ENCODE measurements around the gene CDKAL1.

CDKAL1 gene

GRCh38 chr6:20791074-20791473 lies 256.8 kb downstream of the CDKAL1 start:
- Histone ChIP-seq H3K4me2 (ENCODE audit: low read depth, low read length, poor library complexity, severe bottlenecking) (no peak overlapping the region), H3K4me3 (ENCODE audit: low read length, poor library complexity, severe bottlenecking) (no peak overlapping the region), H3K79me2 (ENCODE audit: insufficient read depth, low read length) (peaks cover 8% of the 10 kb centered on the region), H3K27me3 (ENCODE audit: insufficient read depth, low read length, poor library complexity, severe bottlenecking) (no peaks in the 10 kb centered on the region), H3K36me3 (ENCODE audit: insufficient read depth, low read length) (peaks cover 11% of the 10 kb centered on the region; the same call in 1 of the 2 replicates), H3K9me3 (ENCODE audit: insufficient read depth, low read depth, low read length) (no peaks in the 10 kb centered on the region), H3F3A (ENCODE audit: low read depth) (no peaks in the 10 kb centered on the region), H3K4me1 (ENCODE audit: insufficient read depth, low read length, poor library complexity, severe bottlenecking) (peaks cover 19% of the 10 kb centered on the region), H3K9me2 (replicated peaks; ENCODE audit: low read depth, low read length) (no peaks in the 10 kb centered on the region), H2AFZ (ENCODE audit: low read length) (no peak overlapping the region), H4K20me1 (ENCODE audit: insufficient read depth, low read length, poor library complexity, severe bottlenecking) (no peaks in the 10 kb centered on the region), H3K9ac (ENCODE audit: low read depth, low read length, poor library complexity, severe bottlenecking) (no peak overlapping the region)
- TF ChIP-seq, protein P1, sequence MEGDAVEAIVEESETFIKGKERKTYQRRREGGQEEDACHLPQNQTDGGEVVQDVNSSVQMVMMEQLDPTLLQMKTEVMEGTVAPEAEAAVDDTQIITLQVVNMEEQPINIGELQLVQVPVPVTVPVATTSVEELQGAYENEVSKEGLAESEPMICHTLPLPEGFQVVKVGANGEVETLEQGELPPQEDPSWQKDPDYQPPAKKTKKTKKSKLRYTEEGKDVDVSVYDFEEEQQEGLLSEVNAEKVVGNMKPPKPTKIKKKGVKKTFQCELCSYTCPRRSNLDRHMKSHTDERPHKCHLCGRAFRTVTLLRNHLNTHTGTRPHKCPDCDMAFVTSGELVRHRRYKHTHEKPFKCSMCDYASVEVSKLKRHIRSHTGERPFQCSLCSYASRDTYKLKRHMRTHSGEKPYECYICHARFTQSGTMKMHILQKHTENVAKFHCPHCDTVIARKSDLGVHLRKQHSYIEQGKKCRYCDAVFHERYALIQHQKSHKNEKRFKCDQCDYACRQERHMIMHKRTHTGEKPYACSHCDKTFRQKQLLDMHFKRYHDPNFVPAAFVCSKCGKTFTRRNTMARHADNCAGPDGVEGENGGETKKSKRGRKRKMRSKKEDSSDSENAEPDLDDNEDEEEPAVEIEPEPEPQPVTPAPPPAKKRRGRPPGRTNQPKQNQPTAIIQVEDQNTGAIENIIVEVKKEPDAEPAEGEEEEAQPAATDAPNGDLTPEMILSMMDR (conservative IDR thresholded peaks at IDR 0.05; ENCODE audit: low read length): no peak
- no peak for TF ChIP-seq EZH2phosphoT487 (IDR thresholded peaks at IDR 0.05; ENCODE audit: borderline replicate concordance)

DNA sequence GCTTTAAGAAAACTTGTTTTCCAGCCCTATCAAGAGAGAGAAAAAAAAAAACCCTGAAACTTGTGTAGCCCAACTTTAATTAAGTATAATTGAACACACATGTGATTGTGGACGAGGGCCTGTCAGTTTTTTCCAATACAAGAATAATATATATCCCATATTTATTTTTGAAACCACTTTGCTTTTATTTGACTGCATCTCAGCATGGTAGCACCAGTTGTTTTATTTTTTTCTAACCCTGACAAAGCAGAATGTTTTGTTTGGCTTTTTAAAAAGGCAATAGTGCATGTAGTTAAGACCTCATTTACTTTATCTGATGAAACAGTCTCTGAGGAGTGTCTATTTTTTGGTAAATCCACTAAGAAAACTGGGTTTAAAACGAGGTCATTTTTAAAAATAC lies 257.7 kb downstream of the CDKAL1 start:
- peak overlapping the region; percentile 8 for H3K4me2 ChIP-seq (ENCODE audit: low read depth, low read length, poor library complexity, severe bottlenecking)
- H3K4me1 ChIP-seq (ENCODE audit: insufficient read depth, low read length, poor library complexity, severe bottlenecking): peaks cover 19% of the 10 kb centered on the region
- H3K9me3 ChIP-seq (ENCODE audit: insufficient read depth, low read depth, low read length): no peaks in the 10 kb centered on the region
- no peaks in the 10 kb centered on the region for H3K27me3 ChIP-seq (ENCODE audit: insufficient read depth, low read length, poor library complexity, severe bottlenecking)
- no peak for TF ChIP-seq EZH2phosphoT487 (IDR thresholded peaks at IDR 0.05; ENCODE audit: borderline replicate concordance)
- TF ChIP-seq, protein P1 (conservative IDR thresholded peaks at IDR 0.05; ENCODE audit: low read length): no peak
- no peaks in the 10 kb centered on the region for H4K20me1 ChIP-seq (ENCODE audit: insufficient read depth, low read length, poor library complexity, severe bottlenecking)
- peaks cover 11% of the 10 kb centered on the region; the same call in 1 of the 2 replicates for H3K36me3 ChIP-seq (ENCODE audit: insufficient read depth, low read length)
- H2AFZ ChIP-seq (ENCODE audit: low read length): no peak overlapping the region
- H3K4me3 ChIP-seq (ENCODE audit: low read length, poor library complexity, severe bottlenecking): no peak overlapping the region
- peaks cover 8% of the 10 kb centered on the region for H3K79me2 ChIP-seq (ENCODE audit: insufficient read depth, low read length)
- H3K9ac ChIP-seq (ENCODE audit: low read depth, low read length, poor library complexity, severe bottlenecking): no peak overlapping the region
- no peaks in the 10 kb centered on the region for H3F3A ChIP-seq (ENCODE audit: low read depth)
- H3K9me2 ChIP-seq (replicated peaks; ENCODE audit: low read depth, low read length): no peaks in the 10 kb centered on the region

DNA sequence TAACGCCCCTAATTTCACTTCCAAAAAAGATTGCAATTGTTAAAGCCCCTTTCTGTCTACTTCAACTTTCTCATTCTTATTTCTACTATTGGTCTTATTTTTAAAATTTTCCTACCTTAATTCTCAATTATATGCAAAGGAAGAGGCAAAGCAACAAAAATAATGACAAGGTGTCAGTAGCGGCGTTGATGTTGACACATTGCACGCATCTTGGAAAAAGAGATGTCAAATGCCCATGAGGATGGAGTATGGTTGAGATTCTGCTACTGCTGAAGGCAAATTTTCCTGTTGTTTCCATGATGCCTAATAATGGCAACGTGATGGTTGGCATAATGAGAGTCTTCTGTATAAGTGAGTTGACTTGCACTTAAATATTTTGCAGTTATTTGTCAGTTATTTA lies 258.9 kb downstream of the CDKAL1 start:
- no peaks in the 10 kb centered on the region for H3F3A ChIP-seq (ENCODE audit: low read depth)
- H3K4me3 ChIP-seq (ENCODE audit: low read length, poor library complexity, severe bottlenecking): no peak overlapping the region
- H3K27me3 ChIP-seq (ENCODE audit: insufficient read depth, low read length, poor library complexity, severe bottlenecking): no peaks in the 10 kb centered on the region
- H3K4me1 ChIP-seq (ENCODE audit: insufficient read depth, low read length, poor library complexity, severe bottlenecking): peaks cover 13% of the 10 kb centered on the region
- TF ChIP-seq, protein P1 (conservative IDR thresholded peaks at IDR 0.05; ENCODE audit: low read length): no peak
- TF ChIP-seq EZH2phosphoT487 (IDR thresholded peaks at IDR 0.05; ENCODE audit: borderline replicate concordance): no peak
- no peaks in the 10 kb centered on the region for H3K9me2 ChIP-seq (replicated peaks; ENCODE audit: low read depth, low read length)
- H3K9me3 ChIP-seq (ENCODE audit: insufficient read depth, low read depth, low read length): no peaks in the 10 kb centered on the region
- H3K79me2 ChIP-seq (ENCODE audit: insufficient read depth, low read length): peaks cover 4% of the 10 kb centered on the region; the same call in 1 of the 2 replicates
- H2AFZ ChIP-seq (ENCODE audit: low read length): no peak overlapping the region
- H4K20me1 ChIP-seq (ENCODE audit: insufficient read depth, low read length, poor library complexity, severe bottlenecking): no peaks in the 10 kb centered on the region
- no peak overlapping the region for H3K9ac ChIP-seq (ENCODE audit: low read depth, low read length, poor library complexity, severe bottlenecking)
- H3K4me2 ChIP-seq (ENCODE audit: low read depth, low read length, poor library complexity, severe bottlenecking): no peak overlapping the region
- peaks cover 11% of the 10 kb centered on the region; the same call in 1 of the 2 replicates for H3K36me3 ChIP-seq (ENCODE audit: insufficient read depth, low read length)
